Measurements from ENCODE around the gene CDS2. TPM values are rescaled to one million over a fixed set of nuclear protein-coding genes. Genes with fewer than 3 reads are reported as not detected.

The CDS2 gene
- total and polyA plus RNA-seq, 9 donors, result 15.6 to 20.9 (median 17.9) TPM

GRCh38 chr20:5161536-5162164 is 34.8 kb downstream of the CDS2 start:
- Histone ChIP-seq H3K27me3 (ENCODE audit: control insufficient read depth, insufficient read depth, low read length) (no peaks in the 10 kb centered on the region), H3K27ac (ENCODE audit: low read length) (no peak overlapping the region), H3K4me1 (ENCODE audit: control insufficient read depth, insufficient read depth, low read length) (peaks cover 1% of the 10 kb centered on the region), H3K9me3 (replicated peaks; ENCODE audit: control insufficient read depth, low read depth, low read length) (no peaks in the 10 kb centered on the region), H3K36me3 (ENCODE audit: control insufficient read depth, insufficient read depth, low read length) (no peaks in the 10 kb centered on the region), H3K4me3 (ENCODE audit: low read length) (no peak overlapping the region)
- DNase-seq, result no peak
- whole genome bisulfite sequencing (ENCODE audit: insufficient coverage), result 100% methylated on average over 1 of the region's 6 CpGs

- no peak overlapping the region for H3K4me3 ChIP-seq (ENCODE audit: low read length)
- 98% methylated on average over 6 of the region's 13 CpGs for WGBS (ENCODE audit: insufficient coverage)
- H3K27ac ChIP-seq (ENCODE audit: low read length), result no peak overlapping the region
- no peak for DNase-seq
- H3K27me3 ChIP-seq (ENCODE audit: control insufficient read depth, insufficient read depth, low read length), result no peaks in the 10 kb centered on the region
- H3K9me3 ChIP-seq (replicated peaks; ENCODE audit: control insufficient read depth, low read depth, low read length), result no peaks in the 10 kb centered on the region
- H3K36me3 ChIP-seq (ENCODE audit: control insufficient read depth, insufficient read depth, low read length), result no peaks in the 10 kb centered on the region
- H3K4me1 ChIP-seq (ENCODE audit: control insufficient read depth, insufficient read depth, low read length), result peaks cover 15% of the 10 kb centered on the region
These were observed 38.1 kb downstream of the CDS2 start for GRCh38 chr20:5164645-5165625.

- Histone ChIP-seq H3K4me1 (ENCODE audit: control insufficient read depth, insufficient read depth, low read length) (peaks cover 50% of the 10 kb centered on the region), H3K4me3 (ENCODE audit: low read length) (no peak overlapping the region), H3K27me3 (ENCODE audit: control insufficient read depth, insufficient read depth, low read length) (no peaks in the 10 kb centered on the region), H3K9me3 (replicated peaks; ENCODE audit: control insufficient read depth, low read depth, low read length) (no peaks in the 10 kb centered on the region), H3K27ac (ENCODE audit: low read length) (peak overlapping the region; percentile 75), H3K36me3 (ENCODE audit: control insufficient read depth, insufficient read depth, low read length) (peaks cover 5% of the 10 kb centered on the region)
- 12% methylated on average over 3 of the region's 3 CpGs for WGBS (ENCODE audit: insufficient coverage)
- DNase-seq, result peak; percentile 47
These were observed 42.0 kb downstream of the CDS2 start for GRCh38 chr20:5168651-5169396.

- no peaks in the 10 kb centered on the region for H3K9me3 ChIP-seq (replicated peaks; ENCODE audit: control insufficient read depth, low read depth, low read length)
- H3K4me1 ChIP-seq (ENCODE audit: control insufficient read depth, insufficient read depth, low read length), result peaks cover 50% of the 10 kb centered on the region
- peaks cover 12% of the 10 kb centered on the region for H3K36me3 ChIP-seq (ENCODE audit: control insufficient read depth, insufficient read depth, low read length)
- DNase-seq, result no peak
- peak overlapping the region; percentile 75 for H3K27ac ChIP-seq (ENCODE audit: low read length)
- 71% methylated on average over 4 of the region's 8 CpGs for WGBS (ENCODE audit: insufficient coverage)
- H3K4me3 ChIP-seq (ENCODE audit: low read length), result no peak overlapping the region
- H3K27me3 ChIP-seq (ENCODE audit: control insufficient read depth, insufficient read depth, low read length), result no peaks in the 10 kb centered on the region
These were observed 43.5 kb downstream of the CDS2 start for GRCh38 chr20:5170341-5170740.

GRCh38 chr20:5171064-5171789 is 44.4 kb downstream of the CDS2 start:
- Histone ChIP-seq H3K27ac (ENCODE audit: low read length) (peak overlapping the region; percentile 76), H3K4me3 (ENCODE audit: low read length) (no peak overlapping the region), H3K9me3 (replicated peaks; ENCODE audit: control insufficient read depth, low read depth, low read length) (no peaks in the 10 kb centered on the region)

GRCh38 chr20:5171790-5172164 is 45.0 kb downstream of the CDS2 start:
- Histone ChIP-seq H3K36me3 (ENCODE audit: control insufficient read depth, insufficient read depth, low read length) (peaks cover 18% of the 10 kb centered on the region), H3K9me3 (replicated peaks; ENCODE audit: control insufficient read depth, low read depth, low read length) (no peaks in the 10 kb centered on the region), H3K27ac (ENCODE audit: low read length) (peak overlapping the region; percentile 76), H3K4me1 (ENCODE audit: control insufficient read depth, insufficient read depth, low read length) (peaks cover 50% of the 10 kb centered on the region), H3K27me3 (ENCODE audit: control insufficient read depth, insufficient read depth, low read length) (no peaks in the 10 kb centered on the region), H3K4me3 (ENCODE audit: low read length) (no peak overlapping the region)
- DNase-seq, result no peak
- 29% methylated on average over 2 of the region's 4 CpGs for WGBS (ENCODE audit: insufficient coverage)

More at GRCh38 chr20:5171064-5171789, 44.4 kb downstream of the CDS2 start:
- DNase-seq, result peak; percentile 70
- WGBS (ENCODE audit: insufficient coverage), result 53% methylated on average over 13 of the region's 14 CpGs
- H3K36me3 ChIP-seq (ENCODE audit: control insufficient read depth, insufficient read depth, low read length), result peaks cover 15% of the 10 kb centered on the region
- no peaks in the 10 kb centered on the region for H3K27me3 ChIP-seq (ENCODE audit: control insufficient read depth, insufficient read depth, low read length)
- peaks cover 50% of the 10 kb centered on the region for H3K4me1 ChIP-seq (ENCODE audit: control insufficient read depth, insufficient read depth, low read length)

GRCh38 chr20:5172167-5172601 is 45.4 kb downstream of the CDS2 start:
- H3K9me3 ChIP-seq (replicated peaks; ENCODE audit: control insufficient read depth, low read depth, low read length), result no peaks in the 10 kb centered on the region
- no peaks in the 10 kb centered on the region for H3K27me3 ChIP-seq (ENCODE audit: control insufficient read depth, insufficient read depth, low read length)
- peaks cover 50% of the 10 kb centered on the region for H3K4me1 ChIP-seq (ENCODE audit: control insufficient read depth, insufficient read depth, low read length)
- peaks cover 20% of the 10 kb centered on the region for H3K36me3 ChIP-seq (ENCODE audit: control insufficient read depth, insufficient read depth, low read length)
- DNase-seq, result no peak
- 50% methylated on average over 3 of the region's 8 CpGs for WGBS (ENCODE audit: insufficient coverage)
- H3K4me3 ChIP-seq (ENCODE audit: low read length), result no peak overlapping the region
- H3K27ac ChIP-seq (ENCODE audit: low read length), result peak overlapping the region; percentile 76

GRCh38 chr20:5172903-5173463 is 46.2 kb downstream of the CDS2 start:
- H3K27me3 ChIP-seq (ENCODE audit: control insufficient read depth, insufficient read depth, low read length), result no peaks in the 10 kb centered on the region
- H3K9me3 ChIP-seq (replicated peaks; ENCODE audit: control insufficient read depth, low read depth, low read length), result no peaks in the 10 kb centered on the region
- DNase-seq, result no peak
- 97% methylated on average over 8 of the region's 8 CpGs for WGBS (ENCODE audit: insufficient coverage)
- peaks cover 50% of the 10 kb centered on the region for H3K4me1 ChIP-seq (ENCODE audit: control insufficient read depth, insufficient read depth, low read length)
- H3K36me3 ChIP-seq (ENCODE audit: control insufficient read depth, insufficient read depth, low read length), result peaks cover 28% of the 10 kb centered on the region
- H3K4me3 ChIP-seq (ENCODE audit: low read length), result no peak overlapping the region
- H3K27ac ChIP-seq (ENCODE audit: low read length), result peak overlapping the region; percentile 76

- Histone ChIP-seq H3K4me1 (ENCODE audit: control insufficient read depth, insufficient read depth, low read length) (peaks cover 48% of the 10 kb centered on the region), H3K27me3 (ENCODE audit: control insufficient read depth, insufficient read depth, low read length) (no peaks in the 10 kb centered on the region), H3K27ac (ENCODE audit: low read length) (no peak overlapping the region), H3K36me3 (ENCODE audit: control insufficient read depth, insufficient read depth, low read length) (peaks cover 35% of the 10 kb centered on the region), H3K4me3 (ENCODE audit: low read length) (no peak overlapping the region), H3K9me3 (replicated peaks; ENCODE audit: control insufficient read depth, low read depth, low read length) (no peaks in the 10 kb centered on the region)
- DNase-seq, result no peak
- whole genome bisulfite sequencing (ENCODE audit: insufficient coverage), result 72% methylated on average over 4 of the region's 4 CpGs
These were observed 46.9 kb downstream of the CDS2 start for GRCh38 chr20:5173751-5174150.

Measured in muscle of leg (tissue), 11 donors.